GM18907 (cell line): Measurements from ENCODE around the gene VCL.
A peak's percentile ranks its signal among the peaks of the same experiment; 100 is the strongest.
"Not testable (repeated sequence)": the region's sequence is repeated elsewhere in the genome, so short reads cannot be mapped to it uniquely, and the experiment has no call there.

ENCODE experiments used
- ATAC-seq: cut with Tn5 transposase; IDR thresholded peaks from one replicate; pipeline ENCODE4 v1.9.1; 2021; ENCODE audit warnings: mild to moderate bottlenecking, moderate library complexity; ENCODE audit not compliant: unreplicated experiment

VCL gene

DNA sequence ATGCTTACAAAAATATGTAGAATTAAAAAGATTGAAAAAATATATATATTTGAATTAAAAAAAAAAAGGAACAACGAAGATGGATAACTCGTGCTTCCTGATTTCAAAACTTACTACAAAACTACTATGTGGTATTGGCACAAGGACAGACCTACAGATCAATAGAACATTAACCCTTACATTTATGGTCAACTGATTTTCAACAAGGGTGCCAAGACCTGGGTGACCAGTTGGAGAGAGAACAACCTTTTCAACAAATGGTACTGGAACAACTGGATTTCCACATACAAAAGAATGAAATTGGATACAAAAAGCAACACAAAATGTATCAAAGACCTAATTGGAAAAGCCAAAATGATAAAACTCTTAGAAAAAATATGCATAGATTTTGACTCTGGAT lies 142.6 kb downstream of the VCL start:
- no peak for ATAC-seq

DNA sequence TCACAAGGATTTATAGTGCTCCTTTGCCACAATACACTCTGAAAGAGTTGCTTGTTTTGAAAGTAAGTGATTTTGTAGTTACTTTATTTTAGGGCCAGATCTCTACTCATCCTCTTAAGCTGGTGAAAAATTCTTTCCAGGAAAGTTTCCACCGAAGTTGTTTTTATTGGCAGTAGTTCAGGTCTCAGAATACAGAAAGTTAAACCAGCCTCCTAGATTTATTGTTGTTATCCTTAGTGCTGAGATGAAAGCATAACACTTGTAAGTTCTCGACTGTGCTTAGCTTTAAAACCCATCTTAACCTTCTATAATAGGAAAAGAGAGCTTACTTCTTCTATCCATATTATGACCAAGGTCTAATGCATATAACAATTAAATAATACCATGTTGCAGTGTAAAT lies 147.2 kb downstream of the VCL start:
- no peak for ATAC-seq

DNA sequence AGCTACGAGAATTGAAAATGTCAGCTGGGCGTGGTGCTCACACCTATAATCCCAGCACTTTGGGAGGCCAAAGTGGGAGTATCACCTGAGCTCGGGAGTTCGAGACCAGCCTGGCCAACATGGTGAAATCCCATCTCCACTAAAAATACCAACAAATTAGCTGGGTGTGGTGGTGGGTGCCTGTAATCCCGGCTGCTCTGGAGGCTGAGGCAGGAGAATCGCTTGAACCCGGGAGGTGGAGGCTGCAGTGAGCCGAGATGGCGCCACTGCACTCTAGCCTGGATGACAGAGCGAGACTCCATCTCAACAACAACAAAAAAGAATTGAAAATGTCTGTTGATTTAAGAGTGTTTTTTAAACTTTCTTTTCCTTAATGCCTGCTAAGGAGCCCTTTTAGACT lies 149.1 kb downstream of the VCL start:
- not testable (repeated sequence) for ATAC-seq

DNA sequence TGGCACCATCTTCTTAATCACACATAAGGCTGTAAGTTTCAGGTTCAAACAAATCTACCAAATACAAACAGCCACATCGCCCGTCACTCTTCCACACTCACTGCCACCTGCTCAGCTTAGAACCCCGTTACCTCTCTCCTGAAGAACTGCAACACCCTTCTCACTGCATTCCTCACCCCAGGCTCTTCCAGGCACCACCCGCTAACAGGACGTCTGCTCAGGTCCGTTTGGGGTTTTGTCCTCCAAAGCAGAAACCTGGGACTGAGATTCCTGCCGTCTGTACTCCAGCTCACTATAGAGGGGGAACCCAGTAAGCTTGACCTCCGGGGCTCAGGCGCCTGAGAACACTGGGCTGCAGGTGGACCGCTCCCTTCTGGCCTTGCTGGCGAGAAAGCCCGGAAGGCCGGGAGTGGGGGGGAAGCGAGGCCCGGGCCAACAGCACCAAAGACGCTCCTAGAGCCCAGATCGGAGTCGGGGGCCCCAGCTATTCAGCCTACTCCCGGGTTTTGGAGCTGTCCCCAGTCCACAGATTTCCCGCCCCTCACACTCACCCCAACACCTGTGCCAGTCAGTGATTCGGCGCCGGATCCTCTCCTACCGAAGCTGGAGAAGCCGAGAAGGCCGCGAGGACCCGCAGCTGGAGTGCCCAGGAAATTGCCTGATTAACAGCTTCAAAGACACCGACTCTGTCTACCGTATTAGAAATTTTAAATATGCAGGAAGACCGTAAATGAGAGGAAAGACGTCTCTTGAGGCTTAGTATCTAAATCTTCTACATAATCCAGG lies 152.5 kb downstream of the VCL start, which contains the start of gene AP3M1:
AP3M1 (minus strand) TSS at position 625 of the 786 bp plus-strand sequence. CDS start 12,449 bp downstream, outside the sequence.
- ATAC-seq = peak; percentile 49

DNA sequence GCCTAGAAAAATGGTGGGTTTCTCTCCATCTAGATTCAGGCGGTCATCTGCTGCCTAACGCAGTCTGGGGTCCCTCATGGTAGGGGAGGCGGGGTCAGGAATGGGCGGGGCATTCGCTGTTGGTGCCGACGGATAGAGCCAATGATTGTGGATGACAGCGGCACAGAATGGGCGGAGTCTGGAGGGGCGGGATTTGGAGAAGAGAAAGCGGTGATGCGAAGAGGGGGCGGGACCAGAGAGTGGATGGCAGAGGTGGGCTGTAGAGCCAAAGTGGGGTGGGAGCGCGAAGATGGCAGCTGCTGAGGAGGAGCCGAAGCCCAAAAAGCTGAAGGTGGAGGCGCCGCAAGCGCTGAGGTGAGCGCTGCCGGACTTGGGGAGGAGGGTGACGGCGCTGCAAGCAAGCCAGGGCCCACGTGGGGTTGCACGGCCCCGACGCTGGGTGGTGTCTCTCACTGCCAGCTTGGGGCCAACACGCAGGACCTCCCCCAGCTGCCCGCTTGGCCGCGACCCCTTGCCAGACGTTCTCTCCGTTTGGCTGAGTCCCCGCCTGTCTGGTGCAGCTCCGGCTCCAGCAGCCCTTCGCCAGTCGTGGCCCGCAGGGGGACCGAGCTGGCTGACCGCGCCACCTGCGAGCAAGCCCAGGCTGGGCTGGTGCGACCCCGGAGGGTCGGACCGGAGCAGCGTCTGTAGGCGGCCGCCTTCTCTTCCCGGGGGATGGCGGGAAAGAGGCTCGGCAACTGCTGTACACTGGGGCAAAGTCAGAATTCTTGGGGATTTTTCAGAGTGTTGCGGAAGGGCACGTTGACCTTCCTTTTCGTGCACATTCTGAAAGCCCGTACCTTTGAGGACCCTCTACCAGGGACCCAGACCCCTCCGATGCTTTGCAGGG lies 153.3 kb downstream of the VCL start, which contains the start of gene ADK:
ADK (plus strand) TSS at position 232 of the 889 bp plus-strand sequence; CDS start at position 290, 58 bp downstream.
- peak; percentile 86 for ATAC-seq

DNA sequence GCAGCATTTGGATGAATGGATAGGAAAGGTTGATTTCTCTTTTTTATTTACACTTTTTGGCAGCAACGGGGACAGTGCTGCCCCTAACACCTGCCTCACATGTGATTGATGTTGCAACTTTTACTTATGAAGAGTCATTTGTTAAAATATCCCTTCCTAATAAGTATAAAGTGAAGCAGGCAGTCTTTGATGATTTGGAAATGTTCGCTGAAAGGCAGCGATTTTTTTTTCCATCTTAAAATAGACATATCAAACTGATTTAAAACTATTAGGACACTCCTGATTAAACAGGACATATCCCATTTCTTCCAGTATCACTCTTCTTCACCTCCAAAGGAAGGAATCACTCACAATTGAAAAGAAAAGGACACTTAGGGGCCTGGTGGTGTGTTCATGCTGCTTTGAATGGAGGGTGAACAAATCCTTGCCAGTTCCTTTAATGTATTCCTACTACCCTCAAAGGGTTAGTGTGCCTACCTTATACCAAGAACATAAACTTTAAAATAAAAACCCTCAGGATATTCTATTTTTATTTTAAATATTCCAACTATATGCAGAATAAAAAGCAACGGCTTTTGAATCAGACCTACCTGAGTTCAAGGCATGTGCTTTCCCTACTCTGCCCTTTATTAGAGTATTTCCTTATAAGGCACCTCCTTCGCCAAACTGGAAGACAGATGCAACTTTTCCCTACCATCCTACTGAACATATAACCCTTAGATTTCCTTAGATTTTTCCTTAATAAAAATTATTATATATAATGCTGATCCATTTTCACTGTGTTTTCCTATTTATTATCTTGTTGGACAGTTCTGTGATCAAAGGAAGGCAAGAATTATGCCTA lies 154.2 kb downstream of the VCL start:
- ATAC-seq = no peak

DNA sequence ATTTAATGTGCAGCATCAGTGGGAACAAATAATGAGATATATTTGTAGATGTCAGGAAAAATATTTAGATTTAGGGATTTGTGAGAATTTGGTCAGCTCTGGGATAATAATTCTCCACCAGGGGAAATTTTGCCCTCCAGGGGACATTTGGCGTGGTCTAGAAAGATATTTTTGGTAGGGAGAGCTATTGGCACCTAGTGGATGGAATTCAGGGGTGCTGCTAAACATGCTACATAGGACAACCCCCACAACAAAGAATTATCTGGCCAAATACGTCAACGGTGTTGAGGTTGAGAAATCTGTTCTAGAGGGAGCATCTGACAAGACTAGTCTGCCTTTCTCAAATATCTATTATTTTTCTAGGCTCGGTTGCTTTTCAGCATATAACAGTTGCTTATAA lies 155.2 kb downstream of the VCL start:
- ATAC-seq = no peak

DNA sequence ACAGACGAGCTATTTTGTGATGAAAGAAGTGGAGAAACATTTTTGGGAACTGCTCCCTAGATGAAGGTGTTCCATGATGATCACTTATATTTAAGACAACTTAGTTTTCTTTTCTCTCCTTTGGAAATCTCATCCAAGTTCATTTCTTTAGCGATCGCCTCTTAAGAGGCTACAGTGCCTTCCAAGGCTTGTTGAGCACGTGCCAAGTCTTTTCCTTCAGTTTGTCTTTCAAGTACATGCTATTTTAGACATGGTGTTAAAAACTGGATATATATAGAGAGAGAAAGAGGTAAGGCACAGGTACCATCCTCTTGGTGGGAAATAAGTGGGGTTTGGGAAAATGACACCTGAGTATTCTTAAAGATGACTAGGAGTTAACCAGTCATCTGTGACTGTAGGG lies 155.8 kb downstream of the VCL start:
- no peak for ATAC-seq

DNA sequence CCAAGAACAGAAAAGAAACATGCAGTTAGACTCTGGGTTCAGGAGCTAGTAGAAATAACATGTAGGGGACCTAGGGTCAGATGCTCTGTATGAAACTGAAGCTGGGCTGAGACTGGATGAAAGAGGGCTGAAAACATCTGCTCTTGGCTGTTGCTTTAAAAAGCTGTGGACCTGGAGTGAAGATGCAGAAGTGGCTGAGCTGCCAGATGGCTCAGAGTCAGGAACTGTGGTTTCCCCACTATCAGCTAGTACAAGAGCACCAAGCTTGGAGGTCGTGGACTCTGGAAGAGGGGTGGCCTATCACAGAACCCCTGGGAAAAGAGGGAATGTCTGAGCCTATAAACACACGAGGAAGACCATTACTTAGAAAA lies 159.0 kb downstream of the VCL start:
- ATAC-seq = no peak

DNA sequence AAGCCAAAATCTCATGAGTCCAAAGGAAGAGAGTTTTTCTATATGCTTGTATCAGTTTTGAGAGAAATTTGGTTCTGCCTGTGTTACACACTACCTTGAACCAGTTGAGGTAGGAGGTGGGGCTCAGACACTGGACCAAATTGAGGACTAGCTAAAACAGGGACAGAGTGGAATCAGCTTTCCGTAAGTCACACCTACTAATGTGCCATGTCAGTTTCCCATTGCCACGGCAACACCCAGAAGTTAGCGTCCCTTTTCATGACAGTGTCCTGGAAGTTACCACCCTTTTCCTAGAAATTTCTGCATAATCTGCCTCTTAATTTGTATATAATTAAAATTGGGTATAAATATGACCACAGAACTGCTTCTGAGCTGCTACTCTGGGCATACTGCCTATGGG lies 162.1 kb downstream of the VCL start:
- no peak for ATAC-seq

DNA sequence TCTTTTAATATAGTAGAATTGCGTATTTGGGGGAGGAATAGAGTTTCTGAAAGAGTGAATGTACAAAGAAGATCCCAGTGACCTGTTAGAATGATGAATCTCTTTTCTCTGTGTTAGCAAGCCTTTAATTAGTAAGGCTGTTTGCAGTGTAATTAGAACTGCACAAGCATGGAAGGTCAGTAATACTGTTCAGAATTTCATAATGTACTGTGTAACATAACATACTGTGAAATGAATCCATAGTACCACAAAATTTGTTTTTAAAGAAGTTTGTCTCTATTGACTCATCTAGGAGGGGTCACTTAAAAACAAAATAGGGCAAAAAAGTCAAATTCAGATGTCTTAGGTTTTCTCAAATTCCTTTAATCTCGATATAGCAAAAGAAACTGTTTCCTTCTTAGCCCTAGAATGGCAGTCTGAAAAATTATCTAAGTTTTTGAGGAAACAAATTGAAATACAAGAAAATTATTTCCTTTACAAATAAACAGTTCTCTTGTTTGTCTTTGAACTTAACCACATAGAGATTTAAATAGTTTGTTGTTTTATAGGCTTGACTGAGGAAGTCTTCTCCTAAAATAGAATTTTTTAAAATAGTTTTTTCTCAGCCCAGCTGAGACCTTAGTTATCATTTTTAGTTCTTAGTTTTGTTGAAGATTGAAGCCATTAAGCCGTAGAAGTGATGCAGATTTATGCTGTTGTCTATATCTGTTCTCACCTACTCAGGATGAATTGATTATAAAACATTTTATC lies 165.6 kb downstream of the VCL start:
- no peak for ATAC-seq

DNA sequence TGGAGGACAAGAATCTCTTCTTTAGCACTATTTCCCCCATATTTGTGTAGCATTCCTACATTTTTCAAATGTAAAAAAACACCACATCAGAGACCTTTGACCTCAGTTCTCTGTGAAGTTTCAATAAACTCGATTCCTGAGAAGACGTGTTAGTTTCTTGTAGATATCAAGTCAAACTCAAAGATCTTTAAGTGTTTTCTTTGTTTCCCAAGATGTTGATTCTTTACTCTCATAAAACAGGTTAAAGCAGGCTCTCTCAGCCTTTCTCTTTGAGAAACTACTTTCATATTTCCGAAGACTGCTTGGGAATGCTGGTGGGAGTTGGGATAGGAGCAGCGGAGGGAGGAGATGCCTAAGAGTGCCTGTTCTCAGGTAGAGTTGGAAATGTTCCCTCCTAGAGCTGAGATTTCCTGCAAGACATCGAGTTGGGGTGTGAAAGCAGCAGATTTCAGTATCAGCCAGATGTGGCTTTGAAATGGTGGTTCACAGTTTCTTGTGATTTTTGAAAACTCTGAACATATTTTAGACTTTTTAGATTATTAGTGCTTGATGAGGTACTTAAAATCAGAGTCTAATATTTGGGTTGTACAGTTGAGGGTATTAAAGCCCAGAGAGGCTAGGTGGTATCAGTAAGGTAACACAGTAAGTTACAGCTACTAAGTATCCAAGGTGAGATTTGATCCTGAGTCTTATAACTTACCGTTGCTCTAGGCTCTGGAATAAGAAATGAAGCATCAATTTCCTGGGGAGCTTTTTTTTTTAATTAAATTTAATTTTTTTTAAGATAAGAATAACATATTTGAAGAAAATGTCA lies 167.0 kb downstream of the VCL start:
- ATAC-seq = no peak

DNA sequence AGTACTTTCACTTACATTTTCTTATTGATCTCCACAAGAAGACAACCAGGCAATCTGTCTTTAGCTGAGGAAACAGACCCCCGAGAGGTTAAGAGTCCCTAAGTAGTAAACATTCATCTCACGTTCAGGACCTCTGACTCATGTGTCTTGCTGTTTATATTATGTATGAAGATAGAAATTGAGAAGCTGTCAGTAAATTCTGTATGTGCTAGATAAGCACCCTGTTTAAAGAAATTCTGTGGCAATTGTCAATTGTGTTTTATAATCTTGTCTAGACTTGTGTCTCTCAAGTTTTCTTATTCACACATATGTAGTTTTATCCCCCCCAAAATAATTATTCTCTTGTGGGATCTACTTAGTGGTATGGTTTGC lies 167.6 kb downstream of the VCL start:
- ATAC-seq = no peak

DNA sequence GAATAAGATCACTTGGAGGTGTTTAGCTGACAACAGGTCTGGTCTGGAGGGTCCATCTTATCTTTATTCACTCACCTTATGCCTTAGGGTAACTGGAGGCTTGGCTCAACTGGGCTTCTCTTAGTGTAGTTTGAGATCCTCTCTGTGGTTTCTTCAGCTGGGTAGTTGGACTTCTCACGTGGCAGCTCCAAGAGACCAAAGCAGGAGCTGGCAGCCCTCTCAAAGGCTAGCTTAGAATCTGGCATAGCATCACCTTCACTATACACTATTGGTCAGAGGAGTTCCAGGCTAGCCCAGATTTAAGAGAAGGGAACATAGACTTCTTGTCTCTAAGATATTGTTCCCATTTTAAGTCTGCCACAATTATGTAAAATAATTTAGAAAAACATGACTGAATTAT lies 169.5 kb downstream of the VCL start:
- ATAC-seq = no peak
